Muscle of back (tissue), 13 donors: ENCODE data around the gene CAPN10. TPM values are rescaled to one million over a fixed set of nuclear protein-coding genes. Genes with fewer than 3 reads are reported as not detected.
"Not testable (repeated sequence)": the region's sequence is repeated elsewhere in the genome, so short reads cannot be mapped to it uniquely, and the experiment has no call there.

Experiments used
- DNase-seq, 3 donors: peaks; one replicate each; pipeline versions ENCODE4 v3.0.0 to v3.0.0-alpha.2; 2013
- long read RNA-seq, 9 donors: transcript quantifications; one replicate each; lab custom pipeline, GENCODE V29; 2026
- polyA plus RNA-seq, 10 donors: library from polyadenylated mRNA; unstranded; fragments of 120-200 nt; gene quantifications; one replicate each; pipeline ENCODE4 v1.2.1, GENCODE V29; 2013; ENCODE audit not compliant: insufficient read length in 10 of 10

CAPN10 gene
- polyA plus RNA-seq: 10 to 100 TPM; 11.0 to 22.2 (median 15.0) TPM
- long read RNA-seq, donor 1, partial matches to known transcripts: 0 of 2 reads
- long read RNA-seq, donor 1, other reads (novel, unspliced or antisense): 0 of 2 reads
- long read RNA-seq, donor 2: 0 reads
- long read RNA-seq, donor 3: 0 reads
- long read RNA-seq, donor 4: 0 reads
- long read RNA-seq, donor 5: 0 reads
- long read RNA-seq, donor 6: 0 reads
- long read RNA-seq, donor 7: 0 reads
- long read RNA-seq, donor 8: 0 reads
- long read RNA-seq, donor 9, partial matches to known transcripts: 0 of 1 reads
- long read RNA-seq, donor 9, other reads (novel, unspliced or antisense): 0 of 1 reads

DNA sequence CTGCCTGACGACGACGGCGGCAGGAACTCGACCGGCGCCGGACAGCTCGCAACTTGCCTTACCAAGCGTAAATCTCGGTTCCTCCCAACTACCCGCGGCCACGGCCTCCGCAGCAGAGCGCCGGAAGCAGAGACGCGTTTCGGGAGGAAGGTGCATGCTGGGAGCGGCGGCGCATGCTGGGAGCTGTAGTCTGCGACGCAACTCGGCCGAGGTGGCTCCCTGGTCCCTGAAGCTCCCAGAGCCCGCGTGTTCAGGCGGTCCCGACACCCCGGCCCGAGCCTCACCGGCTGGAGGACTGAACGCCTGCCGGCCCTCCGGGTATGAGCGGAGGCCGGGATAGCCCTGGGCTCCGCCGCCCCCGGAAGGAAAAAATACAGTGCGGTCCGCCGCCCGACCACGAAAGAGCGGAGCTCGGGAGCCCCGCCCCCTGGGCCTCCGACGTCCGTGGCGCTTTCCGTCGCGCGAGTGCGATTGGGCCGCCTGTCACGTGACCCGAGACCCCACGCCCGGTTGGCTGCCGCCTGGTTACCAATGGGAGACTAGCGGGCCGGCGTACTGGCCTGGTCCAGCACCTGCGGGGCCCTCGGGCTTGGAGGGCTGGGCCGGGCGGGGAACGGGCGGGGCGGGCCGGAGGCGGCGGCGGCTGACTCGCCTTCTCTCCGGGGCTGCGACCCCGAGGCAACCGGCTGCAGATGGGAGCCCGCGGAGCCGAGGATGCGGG lies at the start of gene CAPN10:
CAPN10 (plus strand) TSS at position 537 of the 721 bp plus-strand sequence; CDS start at position 715, 178 bp downstream.
- peak; percentile 96 to 99 (median 98) for DNase-seq

GRCh38 chr2:240538031-240538780 lies 48.3 kb upstream of the CAPN10 start:
- no peak for DNase-seq

- not testable (repeated sequence) for DNase-seq
Observed at GRCh38 chr2:240539101-240539500, 47.4 kb upstream of the CAPN10 start.

GRCh38 chr2:240539906-240540305 lies 46.6 kb upstream of the CAPN10 start:
- no peak for DNase-seq

DNA sequence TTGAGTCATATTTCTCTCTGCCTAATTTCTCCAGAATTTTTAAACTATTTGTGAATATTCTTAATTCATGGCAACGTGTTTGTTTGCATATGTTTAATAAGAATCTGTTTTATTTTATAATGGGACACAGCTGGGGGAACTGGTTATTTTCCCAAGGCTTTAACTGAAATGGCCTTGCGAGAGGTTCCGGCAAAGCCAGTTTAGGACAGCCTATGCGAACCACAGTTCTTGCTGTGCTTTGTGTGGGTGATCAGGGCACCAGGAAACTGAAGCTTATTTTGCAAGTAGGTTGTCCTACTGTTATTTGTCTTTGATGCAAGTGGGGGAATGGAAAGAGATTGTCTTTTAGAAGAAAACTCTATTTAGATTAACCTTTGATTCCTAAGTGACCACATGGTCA lies 35.2 kb upstream of the CAPN10 start:
- DNase-seq: no peak

DNA sequence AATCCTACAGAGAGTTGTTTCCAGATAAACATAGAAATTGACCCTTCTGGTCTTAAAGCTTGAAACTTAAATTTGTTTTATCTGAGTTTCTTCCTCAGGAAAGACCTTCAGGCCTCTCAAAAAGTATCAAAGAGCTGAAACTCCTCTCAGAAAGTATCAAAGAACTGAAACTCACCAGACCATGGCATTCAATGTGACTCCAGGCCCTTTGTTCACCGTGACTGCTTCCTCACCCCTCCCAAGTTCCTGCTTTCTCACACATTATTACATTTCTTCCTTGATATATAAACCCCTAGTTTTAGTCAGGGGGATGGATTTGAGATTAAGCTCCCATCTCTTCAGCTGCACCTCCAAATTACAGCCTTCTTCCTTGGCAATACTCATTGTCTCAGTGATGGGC lies 34.7 kb upstream of the CAPN10 start:
- no peak for DNase-seq

DNA sequence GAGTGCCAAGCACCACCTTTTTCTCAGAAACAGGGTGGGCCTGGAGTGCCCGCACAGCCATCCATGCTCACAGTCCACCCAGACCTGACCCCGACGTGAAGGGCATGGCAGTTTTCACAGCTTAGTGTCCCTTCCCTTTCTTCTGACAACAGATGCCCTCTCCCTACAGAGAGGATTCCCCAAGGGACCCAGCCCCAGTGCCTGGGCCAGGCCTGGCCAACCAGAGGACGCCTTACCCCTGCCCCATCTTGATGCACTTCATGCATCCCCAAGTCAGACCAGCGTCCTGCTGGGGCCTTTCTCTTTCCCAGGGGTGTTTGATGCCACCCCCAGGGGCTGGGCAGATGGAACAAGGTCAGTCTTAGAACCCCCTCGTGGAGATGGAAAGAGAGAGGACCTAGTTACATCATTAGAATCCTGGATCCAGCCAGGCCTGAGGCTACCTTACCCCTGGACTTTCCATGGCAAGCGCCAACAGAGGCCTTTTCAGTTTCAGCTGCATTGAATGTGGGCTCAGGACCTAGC lies 32.5 kb upstream of the CAPN10 start:
- no peak for DNase-seq

DNA sequence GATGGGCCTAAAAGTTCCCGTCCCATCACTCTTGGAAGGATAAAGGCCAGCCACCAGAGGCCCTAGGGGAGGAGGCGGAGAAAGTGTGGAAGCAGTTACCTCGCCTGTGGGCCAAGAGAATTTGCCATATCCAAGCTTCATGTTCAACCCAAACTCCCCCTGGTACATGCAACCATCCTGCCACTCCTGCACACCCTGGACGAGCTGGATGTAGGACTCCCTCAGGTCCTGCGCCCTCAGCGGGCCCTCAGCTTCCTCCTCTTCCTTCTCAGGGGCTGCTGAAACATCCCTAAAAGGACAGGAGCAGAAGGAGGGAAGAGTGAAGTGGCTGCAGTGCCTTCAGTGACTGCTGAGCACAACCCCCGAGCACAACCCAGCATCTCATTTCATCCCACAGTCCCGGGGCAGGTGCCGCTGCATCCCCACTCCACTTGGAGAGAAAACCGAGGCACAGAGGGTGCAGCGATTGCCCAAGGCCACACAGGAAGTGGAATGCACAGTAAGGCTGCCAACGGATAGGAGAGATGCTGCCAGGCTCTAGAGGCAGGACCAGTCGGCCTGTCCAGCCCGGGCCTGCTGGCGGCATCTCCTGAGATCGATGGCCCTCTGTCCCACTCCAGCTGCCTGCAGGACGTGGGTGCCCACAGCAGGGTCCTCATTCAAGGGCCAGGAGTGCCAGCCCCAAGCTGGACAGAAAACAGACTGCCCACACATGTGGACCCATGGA lies 31.6 kb upstream of the CAPN10 start:
- no peak for DNase-seq

- no peak for DNase-seq
Observed at GRCh38 chr2:240555541-240556250, 30.8 kb upstream of the CAPN10 start.

DNA sequence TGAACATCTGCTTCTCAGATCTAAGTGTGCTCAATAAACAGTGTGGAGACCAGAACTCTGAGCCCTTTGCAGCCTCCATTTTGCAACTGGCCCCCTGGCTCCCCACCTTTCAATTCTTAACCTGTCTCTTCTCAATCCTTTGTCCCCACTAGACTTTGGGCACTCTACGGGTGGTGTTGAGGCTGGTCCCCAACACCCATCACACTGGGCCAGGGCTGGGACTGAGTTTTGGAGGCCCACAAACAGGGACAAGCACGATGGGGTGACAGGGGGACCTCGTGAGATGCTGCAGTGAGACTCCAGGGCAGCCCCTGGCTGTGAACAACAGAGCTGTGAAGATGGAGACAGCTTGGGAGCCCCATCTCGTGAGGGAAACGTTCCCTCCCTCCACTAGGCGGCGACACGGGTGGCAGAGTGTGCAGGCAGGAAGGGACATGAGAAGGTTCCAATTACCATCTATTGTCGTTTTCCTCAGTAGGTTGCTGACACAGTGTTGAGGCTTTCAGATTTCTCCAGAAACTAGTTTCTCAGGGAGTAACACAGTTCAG lies 29.9 kb upstream of the CAPN10 start:
- peak in 1 of 3 donors; percentile 47 for DNase-seq

DNA sequence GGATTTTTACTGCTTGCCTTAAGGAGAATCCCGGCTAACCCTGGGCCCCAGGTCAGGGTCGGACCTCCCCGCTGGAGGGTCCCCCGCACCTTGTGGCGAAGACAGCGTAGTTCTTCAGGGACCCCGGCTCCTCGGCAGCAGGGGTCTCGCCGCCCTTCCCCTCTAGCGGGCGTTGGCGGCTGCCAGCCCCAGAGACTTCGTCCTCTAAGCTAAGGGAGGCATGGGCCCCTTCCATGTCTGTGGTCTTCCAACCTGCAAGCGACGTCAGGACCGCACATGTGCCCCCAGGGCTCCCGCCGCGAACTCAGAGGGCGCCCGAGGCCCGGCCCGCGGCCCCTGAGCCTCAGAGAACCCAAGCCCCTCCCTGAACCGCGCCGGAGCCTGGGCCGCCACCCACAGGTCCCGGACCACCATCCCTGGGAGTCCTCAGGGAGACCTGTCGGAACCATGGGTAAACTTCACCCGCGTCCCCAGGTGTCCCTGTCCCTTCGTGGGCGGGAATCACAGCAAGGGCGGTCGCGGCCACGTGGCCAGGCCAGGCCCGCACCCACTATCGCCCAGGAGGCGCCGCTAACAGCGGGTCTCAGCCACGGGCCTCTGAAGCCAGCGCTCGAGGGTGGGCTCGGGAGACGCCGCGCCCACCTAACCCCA lies 29.3 kb upstream of the CAPN10 start:
- DNase-seq: peak in 1 of 3 donors; percentile 67

GRCh38 chr2:240557808-240558207 lies 28.7 kb upstream of the CAPN10 start, which contains the start of gene ANKMY1:
ANKMY1 (minus strand) TSS chr2:240557988; CDS start chr2:240557335, 653 bp downstream.
- DNase-seq: peak in 2 of 3 donors; percentile 47 to 78

- DNase-seq: no peak
Observed at GRCh38 chr2:240558236-240558761, 28.2 kb upstream of the CAPN10 start.

- DNase-seq: no peak
Observed at GRCh38 chr2:240559286-240559685, 27.2 kb upstream of the CAPN10 start.

GRCh38 chr2:240560084-240560479 lies 26.5 kb upstream of the CAPN10 start, which contains the start of gene DUSP28:
DUSP28 (plus strand) TSS chr2:240560357; CDS start chr2:240560685, 328 bp downstream.
- DNase-seq: peak; percentile 78 to 94 (median 88)

DNA sequence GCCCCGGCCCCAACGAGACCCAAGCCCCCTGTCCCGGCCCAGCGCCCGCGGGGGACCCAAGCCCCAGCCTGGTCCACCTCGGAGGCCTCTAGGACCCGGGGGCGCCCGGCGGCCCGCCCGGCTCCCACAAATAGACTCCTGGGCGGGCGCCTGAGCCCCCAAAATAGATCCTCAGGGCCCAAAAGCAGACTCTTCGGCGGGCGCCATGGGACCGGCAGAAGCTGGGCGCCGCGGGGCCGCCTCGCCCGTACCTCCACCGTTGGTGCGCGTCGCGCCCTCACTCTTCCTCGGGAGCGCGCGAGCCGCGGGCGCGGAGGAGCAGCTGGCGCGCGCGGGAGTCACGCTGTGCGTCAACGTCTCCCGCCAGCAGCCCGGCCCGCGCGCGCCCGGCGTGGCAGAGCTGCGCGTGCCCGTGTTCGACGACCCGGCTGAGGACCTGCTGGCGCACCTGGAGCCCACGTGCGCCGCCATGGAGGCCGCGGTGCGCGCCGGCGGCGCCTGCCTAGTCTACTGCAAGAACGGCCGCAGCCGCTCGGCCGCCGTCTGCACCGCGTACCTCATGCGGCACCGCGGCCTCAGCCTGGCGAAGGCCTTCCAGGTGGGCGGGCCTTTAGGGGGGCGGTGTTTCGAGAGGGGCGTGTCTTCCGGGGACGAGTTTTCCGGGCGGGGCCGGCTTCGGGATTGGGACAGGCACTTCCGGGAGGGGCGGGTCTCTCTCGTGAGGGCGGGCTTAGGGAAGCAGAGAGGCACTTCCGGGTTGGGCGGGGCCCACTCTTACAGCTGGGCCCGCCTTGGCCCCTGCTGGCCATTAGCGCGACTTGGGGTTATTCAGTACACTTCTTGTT lies 25.8 kb upstream of the CAPN10 start:
- peak; percentile 98 to 99 (median 99) for DNase-seq

DNA sequence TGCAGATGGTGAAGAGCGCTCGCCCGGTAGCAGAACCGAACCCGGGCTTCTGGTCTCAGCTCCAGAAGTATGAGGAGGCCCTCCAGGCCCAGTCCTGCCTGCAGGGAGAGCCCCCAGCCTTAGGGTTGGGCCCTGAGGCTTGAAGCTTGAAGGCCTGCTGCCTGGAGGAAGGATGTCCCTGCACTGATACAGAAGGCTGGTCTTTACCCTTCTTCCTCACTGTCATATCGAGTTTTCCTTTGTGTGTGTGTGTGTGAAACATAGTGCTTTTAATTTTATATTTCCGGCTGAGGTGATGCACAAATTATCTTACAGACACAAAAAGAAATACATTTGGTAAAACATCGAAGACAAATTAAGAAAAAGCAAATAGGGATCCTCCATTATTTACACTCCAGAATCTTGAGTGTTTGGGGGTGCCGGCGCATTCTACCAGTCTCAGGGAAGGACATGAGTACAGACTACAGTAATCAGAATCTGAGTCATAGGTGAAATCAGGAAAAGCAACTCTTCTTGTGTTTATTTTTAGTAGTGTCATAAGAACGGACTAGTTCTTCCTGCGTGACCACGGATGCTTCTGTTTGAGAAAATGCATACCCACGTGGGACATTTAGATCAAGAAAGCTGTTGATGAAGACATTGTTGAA lies 25.1 kb upstream of the CAPN10 start:
- DNase-seq: no peak

GRCh38 chr2:240563231-240563630 lies 23.3 kb upstream of the CAPN10 start:
- not testable (repeated sequence) for DNase-seq
